ENCODE data around the gene ARFRP1. TPM values are rescaled to one million over a fixed set of nuclear protein-coding genes. Genes with fewer than 3 reads are reported as not detected.

The ARFRP1 gene
- total and polyA plus RNA-seq, 2 of the 13 experiments (the other 11 are each of a cell fraction or from before 2014, with no cell fraction given) = 32.0 to 51.1 TPM

DNA sequence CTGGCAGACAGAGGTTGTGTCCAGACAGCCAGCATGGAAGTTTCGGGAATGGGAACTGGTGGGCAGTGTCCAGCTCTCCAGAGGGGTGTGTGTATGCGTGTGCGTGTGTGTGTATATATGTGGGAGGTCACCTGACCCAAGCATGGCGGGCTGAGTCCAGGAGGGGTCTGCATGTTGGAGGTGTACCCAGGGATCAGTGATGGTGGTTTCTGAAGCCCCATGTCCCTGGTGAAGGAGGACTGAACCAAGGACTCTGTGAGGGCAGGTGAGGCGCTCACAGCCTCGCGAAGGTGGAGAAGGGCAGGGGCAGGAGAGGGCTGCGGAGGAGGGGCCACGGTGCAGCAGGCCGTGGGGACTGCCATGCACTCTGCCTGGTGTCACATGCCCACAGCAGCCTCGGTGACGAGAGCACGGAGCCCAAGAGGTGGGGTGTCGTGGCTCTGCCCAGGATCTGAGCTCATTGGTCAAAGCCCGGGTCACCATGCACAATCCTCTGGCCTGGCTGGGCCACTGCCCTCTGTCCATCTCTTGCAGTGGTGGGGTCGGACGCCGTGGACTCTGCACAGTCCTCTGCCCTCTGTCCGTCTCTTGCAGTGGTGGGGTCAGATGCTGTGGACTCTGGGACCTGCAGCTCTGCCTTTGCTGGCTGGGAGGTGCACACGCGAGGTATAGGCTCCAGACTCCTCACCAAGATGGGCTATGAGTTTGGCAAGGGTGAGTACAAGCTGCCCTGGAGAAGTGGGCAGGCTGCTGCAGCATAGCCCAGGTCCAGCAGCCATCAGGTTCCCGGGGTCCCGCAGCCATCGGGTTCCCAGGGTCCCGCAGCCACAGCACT, 26.6 kb upstream of the ARFRP1 start (continued):
- TF ChIP-seq, protein P1, sequence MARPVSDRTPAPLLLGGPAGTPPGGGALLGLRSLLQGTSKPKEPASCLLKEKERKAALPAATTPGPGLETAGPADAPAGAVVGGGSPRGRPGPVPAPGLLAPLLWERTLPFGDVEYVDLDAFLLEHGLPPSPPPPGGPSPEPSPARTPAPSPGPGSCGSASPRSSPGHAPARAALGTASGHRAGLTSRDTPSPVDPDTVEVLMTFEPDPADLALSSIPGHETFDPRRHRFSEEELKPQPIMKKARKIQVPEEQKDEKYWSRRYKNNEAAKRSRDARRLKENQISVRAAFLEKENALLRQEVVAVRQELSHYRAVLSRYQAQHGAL (CRISPR knock-in tag; IDR thresholded peaks at IDR 0.05; ENCODE audit: not compliant biosample characterization) = no peak
- TF ChIP-seq NCOA5 (CRISPR knock-in tag; IDR thresholded peaks at IDR 0.05) = no peak
- peak; percentile 64; the same call in 1 of the 2 replicates for TF ChIP-seq ZNF564 (CRISPR knock-in tag; IDR thresholded peaks at IDR 0.05)
- peak in 1 of 2 experiments; percentile 29; a peak in 2 of 4 replicates for TF ChIP-seq POLR2A (IDR thresholded peaks at IDR 0.05; ENCODE audit: insufficient read depth in 1 of 2, low read depth in 2 of 2, low read length in 2 of 2)
- TF ChIP-seq RAD21 (CRISPR knock-in tag; IDR thresholded peaks at IDR 0.05) = 0 out of 2 replicates have a peak, but pooled peaks have one; percentile 30
- TF ChIP-seq ONECUT2 (CRISPR knock-in tag; IDR thresholded peaks at IDR 0.05) = no peak
- no peak for TF ChIP-seq ZNF569 (CRISPR knock-in tag; IDR thresholded peaks at IDR 0.05; ENCODE audit: borderline replicate concordance)
- TF ChIP-seq GLI4 (CRISPR knock-in tag; IDR thresholded peaks at IDR 0.05; ENCODE audit: borderline replicate concordance) = 0 out of 2 replicates have a peak, but pooled peaks have one; percentile 32
- TF ChIP-seq NR2F1 (CRISPR knock-in tag; IDR thresholded peaks at IDR 0.05) = peak; percentile 47 to 72; a peak in 3 of 4 replicates
- TF ChIP-seq MEF2D (CRISPR knock-in tag; IDR thresholded peaks at IDR 0.05) = no peak; the same call in 1 of the 2 replicates
- no peak; the same call in 1 of the 2 replicates for TF ChIP-seq KDM5B (CRISPR knock-in tag; IDR thresholded peaks at IDR 0.05; ENCODE audit: borderline replicate concordance)
- no peak for TF ChIP-seq FIP1L1 (IDR thresholded peaks at IDR 0.05; ENCODE audit: borderline replicate concordance, insufficient read depth, low read depth, low read length)
- peak; percentile 56; the same call in 1 of the 2 replicates for TF ChIP-seq ZNF136 (CRISPR knock-in tag; IDR thresholded peaks at IDR 0.05; ENCODE audit: low read depth)
- peak; percentile 17 for TF ChIP-seq TAF15 (IDR thresholded peaks at IDR 0.05; ENCODE audit: low read depth, low read length, poor library complexity, severe bottlenecking)
- TF ChIP-seq CEBPB (IDR thresholded peaks at IDR 0.05; ENCODE audit: borderline replicate concordance, low read depth, low read length) = no peak
- peak; percentile 83; the same call in 1 of the 2 replicates for TF ChIP-seq SALL1 (CRISPR knock-in tag; IDR thresholded peaks at IDR 0.05)
- TF ChIP-seq FOXC1 (CRISPR knock-in tag; IDR thresholded peaks at IDR 0.05; ENCODE audit: borderline replicate concordance) = no peak; the same call in 1 of the 2 replicates
- TF ChIP-seq RERE (CRISPR knock-in tag; IDR thresholded peaks at IDR 0.05; ENCODE audit: low read depth) = no peak
- no peak for TF ChIP-seq ZNF256 (CRISPR knock-in tag; conservative IDR thresholded peaks at IDR 0.05)
